Measurements from ENCODE around the gene CCDC150.
"Not testable (repeated sequence)": the region's sequence is repeated elsewhere in the genome, so short reads cannot be mapped to it uniquely, and the experiment has no call there.

Gene CCDC150

DNA sequence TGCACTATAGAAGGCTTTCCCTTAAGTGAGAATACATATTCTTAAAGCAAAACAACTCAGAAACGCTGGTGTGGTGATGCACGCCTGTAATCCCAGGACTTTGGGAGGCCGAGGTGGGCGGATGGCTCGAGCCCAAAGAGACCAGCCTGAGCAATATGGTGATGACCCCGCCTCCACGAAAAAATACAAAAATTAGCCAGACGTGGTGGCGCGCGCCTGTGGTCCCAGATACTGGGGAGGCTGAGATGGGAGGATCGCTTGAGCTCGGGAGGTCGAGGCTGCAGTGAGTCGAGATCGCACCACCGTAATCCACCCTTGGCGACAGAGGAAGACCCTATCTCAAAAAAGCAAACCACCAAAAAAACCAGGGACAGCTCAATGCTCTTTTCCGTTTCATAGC lies 750 bp upstream of the CCDC150 start:
- no peak for DNase-seq

DNA sequence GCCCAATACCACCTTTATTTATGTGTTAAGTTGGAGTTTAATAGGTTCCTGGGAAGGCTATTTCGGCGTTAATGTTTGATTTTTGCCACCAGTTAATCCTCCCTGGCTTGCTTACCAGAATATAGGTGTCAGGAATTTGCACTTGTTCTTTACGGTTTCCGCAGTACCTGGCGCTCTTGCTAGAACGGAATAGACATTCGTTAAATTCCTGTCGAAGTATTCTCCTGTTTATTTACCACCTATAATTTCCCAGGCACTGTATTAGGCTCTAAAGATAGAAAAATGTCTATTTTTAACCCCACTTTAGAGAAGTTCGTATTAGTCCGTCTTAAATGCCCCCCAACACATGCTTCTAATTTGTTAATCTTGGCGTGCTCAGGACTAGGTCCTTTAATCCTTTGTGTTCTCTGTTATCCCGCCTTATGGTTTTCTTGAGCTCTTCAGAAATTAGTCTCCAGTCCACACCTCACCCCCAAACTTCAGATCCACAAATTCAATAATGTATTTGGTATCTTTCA lies 575 bp downstream of the CCDC150 start:
- DNase-seq: no peak

- DNase-seq: no peak
Measured at GRCh38 chr2:196649202-196649601, 9.7 kb downstream of the CCDC150 start.

- DNase-seq: no peak
Measured at GRCh38 chr2:196651387-196652094, 12.0 kb downstream of the CCDC150 start.

GRCh38 chr2:196652869-196653268 lies 13.4 kb downstream of the CCDC150 start:
- no peak for DNase-seq

DNA sequence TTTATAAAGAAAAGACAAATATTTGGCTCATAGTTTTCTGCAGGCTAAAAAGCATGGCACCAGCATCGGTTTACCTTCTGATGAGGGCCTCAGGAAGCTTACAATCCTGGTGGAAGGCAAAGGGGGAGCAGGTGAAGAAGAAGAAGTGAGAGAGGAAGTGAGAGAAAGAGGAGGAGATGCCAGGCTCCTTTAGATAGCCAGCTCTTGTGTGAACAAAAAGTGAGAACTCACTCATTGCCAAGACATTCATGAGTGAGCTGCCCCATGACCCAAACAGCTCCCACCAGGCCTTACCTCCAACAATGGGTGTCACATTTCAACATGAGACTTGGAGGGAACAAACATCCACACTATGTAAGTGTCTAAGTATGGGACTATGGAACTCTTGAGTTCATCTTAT lies 14.3 kb downstream of the CCDC150 start:
- no peak for DNase-seq

DNA sequence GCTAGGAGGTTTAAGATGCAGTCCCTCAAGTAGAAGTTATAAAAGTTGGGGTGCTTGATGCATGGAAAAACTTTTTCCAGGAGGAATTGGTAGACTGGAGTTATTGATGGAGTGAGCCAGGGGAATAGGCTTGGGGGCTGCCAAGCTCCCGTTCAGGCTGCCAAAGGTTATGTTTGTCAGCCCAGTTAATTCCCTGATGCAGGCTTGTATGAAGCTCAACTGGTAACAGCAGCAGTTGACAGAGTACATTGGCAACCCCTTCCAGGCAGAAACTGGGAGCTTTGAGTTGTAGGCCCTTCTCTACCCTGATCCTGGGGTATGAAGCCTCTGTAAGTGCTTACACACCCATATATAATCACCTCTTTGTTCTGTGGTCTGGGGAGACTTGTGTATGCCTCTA lies 16.2 kb downstream of the CCDC150 start:
- DNase-seq: no peak

GRCh38 chr2:196657333-196657732 lies 17.8 kb downstream of the CCDC150 start:
- no peak for DNase-seq

- DNase-seq: no peak
Measured at GRCh38 chr2:196659844-196660243, 20.3 kb downstream of the CCDC150 start.

DNA sequence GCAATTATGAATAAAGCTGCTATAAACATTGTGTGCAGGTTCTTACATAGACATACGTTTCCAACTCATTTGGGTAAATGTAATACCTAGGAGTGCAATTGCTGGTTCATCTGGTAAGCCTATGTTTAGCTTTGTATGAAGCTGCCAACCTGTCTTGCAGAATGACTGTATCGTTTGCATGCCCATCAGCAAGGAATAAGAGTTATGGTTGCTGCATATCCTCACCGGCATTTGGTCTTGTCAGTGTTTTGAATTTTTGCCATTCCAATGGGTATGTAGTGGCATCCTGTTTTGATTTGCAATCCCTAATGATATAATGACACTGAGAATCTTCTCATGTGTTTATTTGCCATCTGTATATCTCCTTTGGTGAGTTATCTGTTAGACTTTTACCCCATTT lies 20.7 kb downstream of the CCDC150 start:
- no peak for DNase-seq

- no peak for DNase-seq
Measured at GRCh38 chr2:196670342-196670741, 30.8 kb downstream of the CCDC150 start.

DNA sequence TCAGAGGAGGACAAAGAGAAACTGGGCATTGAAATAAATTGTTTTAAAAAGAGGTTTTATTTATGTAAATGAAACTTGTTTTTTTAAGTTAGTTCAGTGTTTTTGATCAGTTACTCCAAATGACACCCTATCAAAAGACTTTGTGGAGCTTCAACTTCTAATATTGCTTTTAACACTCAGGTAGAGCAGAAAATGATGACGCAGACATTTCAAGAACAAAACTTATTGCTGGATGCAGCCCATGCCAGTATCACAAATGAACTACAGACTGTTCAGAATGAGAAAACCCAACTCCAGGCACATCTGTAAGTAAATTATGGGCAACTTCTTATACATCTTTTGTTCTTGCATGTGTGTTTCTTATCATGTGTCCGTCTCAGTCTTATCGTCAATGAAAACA lies 36.4 kb downstream of the CCDC150 start:
- no peak for DNase-seq

DNA sequence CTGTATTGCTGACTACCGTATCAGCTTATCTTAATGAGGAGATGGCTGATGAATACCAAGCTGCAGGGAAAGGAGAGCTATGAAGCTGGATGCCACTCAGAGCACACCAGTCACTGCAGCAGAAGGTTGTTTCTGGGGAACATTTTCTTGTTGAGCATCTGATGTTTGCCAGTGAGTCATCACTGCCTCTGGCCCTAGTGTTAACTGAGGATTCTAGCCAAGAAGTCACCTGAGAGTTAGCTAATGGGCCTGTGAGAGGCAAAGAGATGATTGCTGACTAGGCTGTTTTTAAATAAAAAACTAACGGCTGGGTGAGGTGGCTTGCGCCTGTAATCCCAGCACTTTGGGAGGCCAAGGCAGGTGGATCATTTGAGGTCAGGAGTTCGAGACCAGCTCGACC lies 37.9 kb downstream of the CCDC150 start:
- DNase-seq: no peak

DNA sequence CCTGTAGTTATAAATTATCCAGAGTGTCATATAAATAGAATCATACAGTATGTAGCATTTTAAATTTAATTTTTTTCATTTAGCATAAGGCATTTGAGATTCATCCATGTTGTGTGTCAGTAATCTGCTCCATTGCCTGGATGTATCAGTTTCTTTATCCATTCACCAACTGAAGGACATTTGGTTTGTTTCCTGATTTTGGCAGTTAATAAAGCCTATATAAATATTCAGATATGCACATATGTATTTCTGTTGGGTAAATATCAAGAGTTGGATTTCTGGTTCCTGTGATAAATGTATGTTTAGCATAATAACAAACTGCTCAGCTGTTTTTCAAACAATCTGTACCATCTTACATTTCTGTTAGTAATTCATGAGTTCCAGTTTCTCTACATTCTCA lies 39.9 kb downstream of the CCDC150 start:
- DNase-seq: no peak

- DNase-seq: no peak
Measured at GRCh38 chr2:196681510-196681909, 42.0 kb downstream of the CCDC150 start.

GRCh38 chr2:196685792-196686191 lies 46.3 kb downstream of the CCDC150 start:
- DNase-seq: no peak

DNA sequence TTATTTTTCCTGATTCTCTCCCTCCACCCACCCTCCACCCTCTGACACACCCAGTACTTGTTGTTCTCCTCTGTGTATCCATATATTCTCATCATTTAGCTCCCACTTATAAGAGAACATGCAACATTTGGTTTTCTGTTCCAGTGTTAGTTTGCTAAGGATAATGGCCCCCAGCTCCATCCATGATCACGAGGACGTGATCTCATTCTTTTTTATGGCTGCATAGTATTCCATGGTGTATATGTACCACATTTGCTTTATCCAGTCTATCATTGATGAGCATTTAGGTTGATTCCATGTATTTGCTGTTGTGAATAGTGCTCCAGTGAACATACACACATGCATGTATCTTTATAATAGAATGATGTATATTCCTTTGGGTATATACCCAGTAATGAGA lies 47.2 kb downstream of the CCDC150 start:
- DNase-seq: not testable (repeated sequence)

DNA sequence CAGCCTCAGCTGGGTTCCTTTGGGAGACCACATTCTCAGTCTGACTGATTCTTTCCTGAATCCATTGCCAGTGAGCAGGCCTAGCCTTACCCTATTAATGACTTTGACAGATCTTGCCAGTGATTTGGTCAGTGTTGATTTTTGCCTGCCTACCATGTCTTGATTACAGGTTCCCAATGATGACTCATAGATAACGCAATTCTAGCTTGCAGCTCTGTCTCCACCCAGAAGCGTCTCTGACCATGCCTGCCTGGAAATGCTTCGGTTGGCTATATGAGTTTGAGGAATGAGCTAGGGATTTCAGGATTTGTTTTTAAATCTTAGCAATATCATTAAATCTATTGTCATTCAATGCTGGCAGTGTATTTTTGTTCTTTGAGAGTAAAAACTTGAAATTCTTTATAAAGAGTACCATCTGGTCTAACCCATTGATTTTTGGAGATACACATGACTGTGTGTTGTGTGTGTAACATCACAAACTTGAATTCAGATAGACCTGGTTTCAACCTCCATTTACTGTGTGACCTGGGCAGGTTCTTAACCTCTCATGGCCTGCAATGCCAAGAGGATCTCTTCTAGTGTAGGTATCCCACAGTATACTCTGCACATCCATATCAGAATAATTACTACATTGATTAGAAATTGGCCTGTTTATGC lies 57.0 kb downstream of the CCDC150 start:
- no peak for DNase-seq

- no peak for DNase-seq
Measured at GRCh38 chr2:196697825-196698224, 58.3 kb downstream of the CCDC150 start.

DNA sequence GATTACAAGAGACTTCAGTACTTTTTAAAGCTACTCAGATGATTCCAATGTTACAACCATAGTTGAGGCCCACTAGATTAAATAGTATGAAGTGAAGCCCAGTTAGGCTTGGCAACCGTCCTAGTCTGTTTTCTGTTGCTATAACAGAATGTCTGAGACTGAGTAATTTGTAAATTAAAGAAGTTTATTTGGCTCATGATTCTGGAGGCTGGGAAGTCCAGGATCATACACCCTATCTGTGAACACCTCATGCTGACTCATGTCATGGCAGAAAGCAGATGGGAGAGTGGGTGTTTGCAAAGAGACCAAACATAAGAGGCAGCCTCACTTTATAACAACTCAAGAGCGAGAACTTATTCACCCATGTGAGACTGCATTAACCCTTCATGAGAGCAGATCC lies 63.1 kb downstream of the CCDC150 start:
- DNase-seq: no peak

GRCh38 chr2:196703695-196704094 lies 64.2 kb downstream of the CCDC150 start:
- DNase-seq: no peak

GRCh38 chr2:196710056-196710455 lies 70.5 kb downstream of the CCDC150 start:
- not testable (repeated sequence) for DNase-seq

GRCh38 chr2:196711625-196712024 lies 72.1 kb downstream of the CCDC150 start:
- no peak for DNase-seq

GRCh38 chr2:196712867-196713266 lies 73.4 kb downstream of the CCDC150 start:
- DNase-seq: no peak
